Rectal smooth muscle tissue (tissue), 1 donor: ENCODE measurements around the gene UCN.
"Not testable (repeated sequence)": the region's sequence is repeated elsewhere in the genome, so short reads cannot be mapped to it uniquely, and the experiment has no call there.

Source experiments
- H3K27ac ChIP-seq: one replicate; pipeline ENCODE4 v1.7.0; 2013; ENCODE audit warnings: low read depth, low read length, inconsistent platforms
- H3K27me3 ChIP-seq: one replicate; pipeline ENCODE4 v1.7.0; 2013; ENCODE audit warnings: low read length; ENCODE audit not compliant: control insufficient read depth, insufficient read depth
- H3K36me3 ChIP-seq: one replicate; pipeline ENCODE4 v1.7.0; 2013; ENCODE audit warnings: low read length; ENCODE audit not compliant: control insufficient read depth, insufficient read depth
- H3K4me1 ChIP-seq: one replicate; pipeline ENCODE4 v1.7.0; 2013; ENCODE audit warnings: low read length; ENCODE audit not compliant: control insufficient read depth, insufficient read depth
- H3K4me3 ChIP-seq: one replicate; pipeline ENCODE4 v1.7.0; 2013; ENCODE audit warnings: low read length
- H3K9ac ChIP-seq: one replicate; pipeline ENCODE4 v1.7.0; 2013; ENCODE audit warnings: low read length

The UCN gene

DNA sequence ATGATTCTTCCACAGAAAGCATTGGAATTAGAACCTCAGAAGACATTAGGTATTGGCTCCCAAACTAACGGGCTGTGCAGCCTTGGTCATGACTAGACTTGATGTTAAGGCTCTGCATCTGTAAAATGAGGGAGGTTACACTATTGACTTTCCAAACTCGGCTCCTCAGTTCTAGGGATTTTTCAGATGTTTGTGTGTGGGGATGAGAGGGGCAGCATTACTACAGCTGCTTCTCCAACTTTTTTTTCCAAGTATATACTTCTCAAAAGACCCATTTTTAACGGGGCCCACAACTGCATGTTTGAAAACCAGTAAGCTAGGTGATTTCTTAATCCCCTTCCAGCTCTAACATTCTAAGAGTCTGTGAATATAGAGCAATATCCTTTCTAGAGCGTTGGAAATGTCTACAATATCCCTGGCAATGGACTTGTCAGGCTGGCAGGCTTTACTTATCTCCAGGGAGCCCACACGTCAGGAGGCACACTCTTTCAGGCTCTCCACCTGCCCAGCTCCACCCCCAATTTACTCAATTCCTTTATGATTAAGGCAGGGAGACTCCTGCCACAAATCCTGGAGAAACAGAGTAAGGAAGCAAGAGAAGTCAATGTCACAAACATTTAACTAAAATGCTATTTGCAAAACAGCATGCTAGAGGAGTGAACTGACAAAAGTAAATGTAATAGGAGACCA, 15.5 kb upstream of the UCN start:
- peaks cover 10% of the 10 kb centered on the region for H3K4me1 ChIP-seq
- H3K4me3 ChIP-seq = peak overlapping the region; percentile 96
- H3K27ac ChIP-seq = peak overlapping the region; percentile 95
- peaks cover 9% of the 10 kb centered on the region for H3K36me3 ChIP-seq
- peak overlapping the region; percentile 97 for H3K9ac ChIP-seq
- H3K27me3 ChIP-seq = no peaks in the 10 kb centered on the region

- Histone ChIP-seq H3K9ac (peak within 1 kb of the TSS; percentile 97), H3K4me3 (peak within 1 kb of the TSS; percentile 96), H3K36me3 (peaks cover 3% of the 10 kb centered on the region), H3K27ac (peak within 1 kb of the TSS; percentile 95), H3K4me1 (peaks cover 10% of the 10 kb centered on the region), H3K27me3 (no peaks in the 10 kb centered on the region)
Observed at GRCh38 chr2:27322766-27323595, 14.7 kb upstream of the UCN start, which contains the start of gene MPV17. Gene MPV17, minus strand, starts transcription at chr2:27323097. Its CDS starts 580 bp downstream, at chr2:27322517.

DNA sequence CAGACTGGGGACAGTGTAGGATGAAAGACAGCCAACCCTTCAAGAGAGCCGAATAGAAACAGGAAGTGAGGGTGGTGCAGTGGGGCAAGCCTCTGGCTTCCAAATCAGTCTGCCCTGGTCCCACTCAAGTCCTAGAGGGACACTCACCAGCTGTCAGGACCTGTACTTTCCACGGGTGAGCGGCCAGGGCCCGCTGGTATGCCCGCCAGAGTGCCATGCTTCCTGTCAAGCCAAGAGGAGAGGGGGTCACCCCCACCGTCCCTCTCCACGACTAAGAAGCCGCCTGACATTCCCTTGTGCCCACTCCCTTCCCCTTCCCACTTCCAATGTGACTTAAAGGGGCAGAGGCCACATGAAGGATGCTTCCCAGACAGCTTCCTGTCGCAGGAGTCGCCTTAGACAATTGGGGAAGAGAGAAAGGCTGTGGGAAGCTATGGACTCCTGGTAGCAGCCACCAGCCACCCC, 14.1 kb upstream of the UCN start:
- peak overlapping the region; percentile 49 for H3K9ac ChIP-seq
- H3K4me3 ChIP-seq = peak overlapping the region; percentile 96
- H3K4me1 ChIP-seq = peaks cover 10% of the 10 kb centered on the region
- H3K36me3 ChIP-seq = no peaks in the 10 kb centered on the region
- no peaks in the 10 kb centered on the region for H3K27me3 ChIP-seq
- H3K27ac ChIP-seq = peak overlapping the region; percentile 95

DNA sequence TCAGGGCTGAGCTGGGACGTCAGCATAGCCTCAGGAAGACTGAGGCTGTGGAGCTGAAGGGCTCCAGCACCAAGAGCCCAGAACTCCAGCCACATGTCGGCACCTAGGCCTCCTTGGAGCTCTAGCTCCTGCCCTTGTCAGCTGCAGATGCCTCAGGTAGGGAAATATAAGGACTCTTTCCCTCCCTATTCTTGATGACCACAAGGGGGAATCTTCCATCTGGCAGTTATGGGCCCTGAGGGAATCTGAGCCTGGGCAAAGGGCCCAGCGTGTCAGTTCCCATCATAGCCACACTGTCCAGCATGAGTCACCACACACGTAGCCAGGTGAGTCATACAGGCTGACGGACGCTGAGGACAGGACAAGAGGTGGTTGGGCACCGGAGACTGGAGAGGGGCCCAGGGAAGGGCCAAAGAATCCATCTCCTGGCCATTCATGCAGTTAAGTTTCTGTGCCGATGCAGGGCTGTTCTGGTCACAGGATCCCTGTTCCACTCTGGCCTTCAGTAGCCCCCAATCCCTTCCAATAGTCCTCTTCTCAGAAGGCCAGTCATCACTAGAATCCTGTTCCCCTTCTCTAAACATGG, 12.8 kb upstream of the UCN start:
- no peaks in the 10 kb centered on the region for H3K27me3 ChIP-seq
- no peak overlapping the region for H3K27ac ChIP-seq
- no peak overlapping the region for H3K4me3 ChIP-seq
- no peak overlapping the region for H3K9ac ChIP-seq
- H3K36me3 ChIP-seq = no peaks in the 10 kb centered on the region
- H3K4me1 ChIP-seq = peaks cover 10% of the 10 kb centered on the region

DNA sequence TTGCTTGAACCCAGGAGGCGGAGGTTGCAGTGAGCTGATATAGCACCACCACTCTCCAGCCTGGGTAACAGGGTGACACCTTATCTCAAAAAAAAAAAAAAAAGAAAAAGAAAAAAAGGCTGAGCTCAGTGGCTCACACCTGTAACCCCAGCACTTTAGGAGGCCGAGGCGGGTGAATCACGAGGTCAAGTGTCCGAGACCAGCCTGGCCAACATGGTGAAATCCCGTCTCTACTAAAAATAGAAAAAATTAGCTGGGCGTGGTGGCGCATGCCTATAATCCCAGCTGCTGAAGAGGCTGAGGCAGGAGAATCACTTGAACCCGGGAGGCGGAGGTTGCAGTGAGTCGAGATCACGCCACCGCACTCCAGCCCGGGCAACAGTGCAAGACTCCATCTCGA, 11.6 kb upstream of the UCN start:
- H3K9ac ChIP-seq, H3K36me3 ChIP-seq, H3K27me3 ChIP-seq, H3K4me3 ChIP-seq, H3K27ac ChIP-seq: not testable (repeated sequence)
- peaks cover 10% of the 10 kb centered on the region for H3K4me1 ChIP-seq

GRCh38 chr2:27316655-27317412, 8.6 kb upstream of the UCN start:
- Histone ChIP-seq H3K4me3 (no peak overlapping the region), H3K27me3 (no peaks in the 10 kb centered on the region), H3K9ac (no peak overlapping the region), H3K4me1 (no peaks in the 10 kb centered on the region), H3K36me3 (peaks cover under 1% of the 10 kb centered on the region), H3K27ac (no peak overlapping the region)

- H3K4me3 ChIP-seq = no peak overlapping the region
- H3K36me3 ChIP-seq = peaks cover 7% of the 10 kb centered on the region
- H3K4me1 ChIP-seq = no peaks in the 10 kb centered on the region
- no peak overlapping the region for H3K27ac ChIP-seq
- H3K27me3 ChIP-seq = no peaks in the 10 kb centered on the region
- no peak overlapping the region for H3K9ac ChIP-seq
Observed at GRCh38 chr2:27315122-27315521, 6.9 kb upstream of the UCN start.

DNA sequence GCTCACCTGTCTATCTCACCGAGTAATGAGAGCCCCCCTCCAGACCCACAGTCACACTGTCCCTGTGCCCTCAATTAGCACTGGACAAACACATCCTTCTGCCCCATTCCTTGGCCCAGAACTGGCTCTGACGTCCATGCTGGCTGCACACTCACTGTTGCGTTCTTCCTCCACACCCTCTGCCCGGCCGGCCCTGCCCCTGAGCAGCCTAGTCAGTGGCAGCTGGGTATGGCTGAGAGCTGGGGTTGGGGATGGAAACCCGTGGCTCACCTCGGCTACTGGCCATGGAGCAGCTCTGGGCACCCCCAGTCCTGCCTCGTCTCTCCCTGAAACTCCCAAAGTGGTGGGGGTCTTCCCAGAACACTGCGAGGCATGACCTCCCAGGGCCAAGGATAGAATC, 6.5 kb upstream of the UCN start:
- Histone ChIP-seq H3K9ac (no peak overlapping the region), H3K36me3 (peaks cover 7% of the 10 kb centered on the region), H3K4me1 (no peaks in the 10 kb centered on the region), H3K4me3 (no peak overlapping the region), H3K27me3 (no peaks in the 10 kb centered on the region), H3K27ac (no peak overlapping the region)

- Histone ChIP-seq H3K27ac (no peak overlapping the region), H3K9ac (no peak overlapping the region), H3K27me3 (no peaks in the 10 kb centered on the region), H3K4me3 (no peak overlapping the region), H3K4me1 (no peaks in the 10 kb centered on the region), H3K36me3 (peaks cover 7% of the 10 kb centered on the region)
Observed at GRCh38 chr2:27313882-27314645, 5.8 kb upstream of the UCN start.

- peaks cover 7% of the 10 kb centered on the region for H3K36me3 ChIP-seq
Observed at GRCh38 chr2:27312152-27312551, 3.9 kb upstream of the UCN start.

GRCh38 chr2:27309651-27310050, 1.4 kb upstream of the UCN start:
- Histone ChIP-seq H3K4me1 (no peaks in the 10 kb centered on the region), H3K27me3 (peaks cover 37% of the 10 kb centered on the region), H3K36me3 (peaks cover 7% of the 10 kb centered on the region), H3K27ac (no peak overlapping the region), H3K4me3 (no peak overlapping the region), H3K9ac (no peak overlapping the region)

More at GRCh38 chr2:27312152-27312551, 3.9 kb upstream of the UCN start:
- Histone ChIP-seq H3K4me1 (no peaks in the 10 kb centered on the region), H3K4me3 (no peak overlapping the region), H3K27me3 (peaks cover 13% of the 10 kb centered on the region), H3K9ac (no peak overlapping the region), H3K27ac (no peak overlapping the region)
